ENCODE measurements around the gene KCNJ10.
A peak's percentile ranks its signal among the peaks of the same experiment; 100 is the strongest.

The KCNJ10 gene

DNA sequence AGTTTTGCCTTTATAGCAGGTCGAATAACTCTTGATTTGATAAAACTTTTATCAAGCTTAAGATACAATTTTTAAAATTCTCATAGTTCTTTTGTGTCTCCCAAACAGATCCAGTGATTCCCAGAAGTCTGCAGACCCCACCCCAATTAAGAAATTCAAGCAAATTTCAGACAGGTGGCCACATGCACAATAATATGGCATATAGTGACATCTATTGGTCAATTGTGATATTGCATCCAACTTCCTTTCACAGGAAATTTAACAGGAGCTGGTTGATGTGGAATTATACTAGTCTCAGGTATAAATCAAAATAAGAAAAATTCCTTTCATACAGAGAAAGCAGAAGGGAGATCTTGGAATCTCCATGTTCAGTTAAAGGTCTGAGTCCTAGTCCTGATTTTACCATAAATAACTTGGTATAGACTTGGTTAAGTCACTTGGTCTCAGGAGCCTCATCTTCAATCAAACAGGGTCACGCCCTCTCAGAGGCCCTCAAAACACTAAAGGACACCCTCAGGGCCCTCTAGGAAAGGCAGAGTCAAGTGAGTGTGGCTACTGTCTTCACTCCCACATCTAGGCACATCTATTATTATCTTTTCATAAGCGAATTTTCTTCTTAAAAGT, 62.3 kb downstream of the KCNJ10 start (continued):
- TF ChIP-seq BACH2 (CRISPR knock-in tag; IDR thresholded peaks at IDR 0.05; ENCODE audit: borderline replicate concordance) (no peak), ZC3H10 (CRISPR knock-in tag; IDR thresholded peaks at IDR 0.05) (no peak), ESRRG (CRISPR knock-in tag; IDR thresholded peaks at IDR 0.05) (no peak), RARB (CRISPR knock-in tag; IDR thresholded peaks at IDR 0.05) (no peak), ZNF8 (CRISPR knock-in tag; IDR thresholded peaks at IDR 0.05) (no peak)

- ATAC-seq = peak; percentile 95
Measured at GRCh38 chr1:160006312-160006940, 63.5 kb downstream of the KCNJ10 start.

GRCh38 chr1:160005070-160005469, 64.9 kb downstream of the KCNJ10 start:
- ATAC-seq = no peak
- TF ChIP-seq ZNF565 (CRISPR knock-in tag; conservative IDR thresholded peaks at IDR 0.05; ENCODE audit: low read depth) (no peak), ZFP30 (CRISPR knock-in tag; IDR thresholded peaks at IDR 0.05) (no peak), ZNF8 (CRISPR knock-in tag; IDR thresholded peaks at IDR 0.05) (no peak)

More at GRCh38 chr1:160006312-160006940, 63.5 kb downstream of the KCNJ10 start:
- TF ChIP-seq ESRRG (CRISPR knock-in tag; IDR thresholded peaks at IDR 0.05) (no peak), ZNF565 (CRISPR knock-in tag; conservative IDR thresholded peaks at IDR 0.05; ENCODE audit: low read depth) (no peak), ZNF70 (CRISPR knock-in tag; IDR thresholded peaks at IDR 0.05) (no peak), PPARA (CRISPR knock-in tag; IDR thresholded peaks at IDR 0.05; ENCODE audit: borderline replicate concordance) (no peak), ARNTL (CRISPR knock-in tag; IDR thresholded peaks at IDR 0.05; ENCODE audit: borderline replicate concordance, low read depth) (no peak), BACH2 (CRISPR knock-in tag; IDR thresholded peaks at IDR 0.05; ENCODE audit: borderline replicate concordance) (no peak), OSR1 (CRISPR knock-in tag; IDR thresholded peaks at IDR 0.05) (no peak), ZNF8 (CRISPR knock-in tag; IDR thresholded peaks at IDR 0.05) (no peak), ISL1 (CRISPR knock-in tag; IDR thresholded peaks at IDR 0.05) (no peak), ZFP3 (CRISPR knock-in tag; IDR thresholded peaks at IDR 0.05) (no peak), TCF4 (CRISPR knock-in tag; IDR thresholded peaks at IDR 0.05; ENCODE audit: borderline replicate concordance) (no peak), RARB (CRISPR knock-in tag; IDR thresholded peaks at IDR 0.05) (no peak), CSDC2 (CRISPR knock-in tag; IDR thresholded peaks at IDR 0.05) (no peak)
- TF ChIP-seq, protein P1, sequence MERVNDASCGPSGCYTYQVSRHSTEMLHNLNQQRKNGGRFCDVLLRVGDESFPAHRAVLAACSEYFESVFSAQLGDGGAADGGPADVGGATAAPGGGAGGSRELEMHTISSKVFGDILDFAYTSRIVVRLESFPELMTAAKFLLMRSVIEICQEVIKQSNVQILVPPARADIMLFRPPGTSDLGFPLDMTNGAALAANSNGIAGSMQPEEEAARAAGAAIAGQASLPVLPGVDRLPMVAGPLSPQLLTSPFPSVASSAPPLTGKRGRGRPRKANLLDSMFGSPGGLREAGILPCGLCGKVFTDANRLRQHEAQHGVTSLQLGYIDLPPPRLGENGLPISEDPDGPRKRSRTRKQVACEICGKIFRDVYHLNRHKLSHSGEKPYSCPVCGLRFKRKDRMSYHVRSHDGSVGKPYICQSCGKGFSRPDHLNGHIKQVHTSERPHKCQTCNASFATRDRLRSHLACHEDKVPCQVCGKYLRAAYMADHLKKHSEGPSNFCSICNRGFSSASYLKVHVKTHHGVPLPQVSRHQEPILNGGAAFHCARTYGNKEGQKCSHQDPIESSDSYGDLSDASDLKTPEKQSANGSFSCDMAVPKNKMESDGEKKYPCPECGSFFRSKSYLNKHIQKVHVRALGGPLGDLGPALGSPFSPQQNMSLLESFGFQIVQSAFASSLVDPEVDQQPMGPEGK (CRISPR knock-in tag; IDR thresholded peaks at IDR 0.05; ENCODE audit: borderline replicate concordance) = no peak
- TF ChIP-seq, protein P2, sequence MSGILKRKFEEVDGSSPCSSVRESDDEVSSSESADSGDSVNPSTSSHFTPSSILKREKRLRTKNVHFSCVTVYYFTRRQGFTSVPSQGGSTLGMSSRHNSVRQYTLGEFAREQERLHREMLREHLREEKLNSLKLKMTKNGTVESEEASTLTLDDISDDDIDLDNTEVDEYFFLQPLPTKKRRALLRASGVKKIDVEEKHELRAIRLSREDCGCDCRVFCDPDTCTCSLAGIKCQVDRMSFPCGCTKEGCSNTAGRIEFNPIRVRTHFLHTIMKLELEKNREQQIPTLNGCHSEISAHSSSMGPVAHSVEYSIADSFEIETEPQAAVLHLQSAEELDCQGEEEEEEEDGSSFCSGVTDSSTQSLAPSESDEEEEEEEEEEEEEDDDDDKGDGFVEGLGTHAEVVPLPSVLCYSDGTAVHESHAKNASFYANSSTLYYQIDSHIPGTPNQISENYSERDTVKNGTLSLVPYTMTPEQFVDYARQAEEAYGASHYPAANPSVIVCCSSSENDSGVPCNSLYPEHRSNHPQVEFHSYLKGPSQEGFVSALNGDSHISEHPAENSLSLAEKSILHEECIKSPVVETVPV (CRISPR knock-in tag; IDR thresholded peaks at IDR 0.05) = no peak
- TF ChIP-seq, protein P3, sequence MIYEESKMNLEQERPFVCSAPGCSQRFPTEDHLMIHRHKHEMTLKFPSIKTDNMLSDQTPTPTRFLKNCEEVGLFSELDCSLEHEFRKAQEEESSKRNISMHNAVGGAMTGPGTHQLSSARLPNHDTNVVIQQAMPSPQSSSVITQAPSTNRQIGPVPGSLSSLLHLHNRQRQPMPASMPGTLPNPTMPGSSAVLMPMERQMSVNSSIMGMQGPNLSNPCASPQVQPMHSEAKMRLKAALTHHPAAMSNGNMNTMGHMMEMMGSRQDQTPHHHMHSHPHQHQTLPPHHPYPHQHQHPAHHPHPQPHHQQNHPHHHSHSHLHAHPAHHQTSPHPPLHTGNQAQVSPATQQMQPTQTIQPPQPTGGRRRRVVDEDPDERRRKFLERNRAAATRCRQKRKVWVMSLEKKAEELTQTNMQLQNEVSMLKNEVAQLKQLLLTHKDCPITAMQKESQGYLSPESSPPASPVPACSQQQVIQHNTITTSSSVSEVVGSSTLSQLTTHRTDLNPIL (CRISPR knock-in tag; IDR thresholded peaks at IDR 0.05; ENCODE audit: low read depth) = no peak

DNA sequence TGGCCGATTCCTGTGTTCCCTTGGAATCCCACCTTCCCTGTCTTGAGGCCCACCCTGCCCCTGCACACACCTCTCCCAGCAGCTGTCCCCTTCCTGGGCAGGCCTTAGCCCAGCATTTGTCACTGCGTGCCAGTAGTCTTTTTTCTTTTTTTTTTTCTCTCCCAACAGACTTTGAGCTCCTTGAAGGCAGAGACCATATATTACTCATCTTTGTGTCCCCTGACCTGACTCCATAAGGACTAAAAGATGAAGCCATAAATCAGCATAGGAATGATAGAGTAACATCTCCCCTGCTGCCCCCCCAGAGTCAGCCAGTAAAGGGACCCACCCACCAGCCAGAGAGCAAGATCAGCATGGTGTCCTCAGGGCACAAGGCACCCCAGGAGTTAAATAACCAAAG, 65.5 kb downstream of the KCNJ10 start:
- TF ChIP-seq GLIS3 (CRISPR knock-in tag; IDR thresholded peaks at IDR 0.05) (no peak), RARB (CRISPR knock-in tag; IDR thresholded peaks at IDR 0.05) (no peak), ISL1 (CRISPR knock-in tag; IDR thresholded peaks at IDR 0.05) (no peak), ZNF8 (CRISPR knock-in tag; IDR thresholded peaks at IDR 0.05) (no peak)
- TF ChIP-seq, protein P4, sequence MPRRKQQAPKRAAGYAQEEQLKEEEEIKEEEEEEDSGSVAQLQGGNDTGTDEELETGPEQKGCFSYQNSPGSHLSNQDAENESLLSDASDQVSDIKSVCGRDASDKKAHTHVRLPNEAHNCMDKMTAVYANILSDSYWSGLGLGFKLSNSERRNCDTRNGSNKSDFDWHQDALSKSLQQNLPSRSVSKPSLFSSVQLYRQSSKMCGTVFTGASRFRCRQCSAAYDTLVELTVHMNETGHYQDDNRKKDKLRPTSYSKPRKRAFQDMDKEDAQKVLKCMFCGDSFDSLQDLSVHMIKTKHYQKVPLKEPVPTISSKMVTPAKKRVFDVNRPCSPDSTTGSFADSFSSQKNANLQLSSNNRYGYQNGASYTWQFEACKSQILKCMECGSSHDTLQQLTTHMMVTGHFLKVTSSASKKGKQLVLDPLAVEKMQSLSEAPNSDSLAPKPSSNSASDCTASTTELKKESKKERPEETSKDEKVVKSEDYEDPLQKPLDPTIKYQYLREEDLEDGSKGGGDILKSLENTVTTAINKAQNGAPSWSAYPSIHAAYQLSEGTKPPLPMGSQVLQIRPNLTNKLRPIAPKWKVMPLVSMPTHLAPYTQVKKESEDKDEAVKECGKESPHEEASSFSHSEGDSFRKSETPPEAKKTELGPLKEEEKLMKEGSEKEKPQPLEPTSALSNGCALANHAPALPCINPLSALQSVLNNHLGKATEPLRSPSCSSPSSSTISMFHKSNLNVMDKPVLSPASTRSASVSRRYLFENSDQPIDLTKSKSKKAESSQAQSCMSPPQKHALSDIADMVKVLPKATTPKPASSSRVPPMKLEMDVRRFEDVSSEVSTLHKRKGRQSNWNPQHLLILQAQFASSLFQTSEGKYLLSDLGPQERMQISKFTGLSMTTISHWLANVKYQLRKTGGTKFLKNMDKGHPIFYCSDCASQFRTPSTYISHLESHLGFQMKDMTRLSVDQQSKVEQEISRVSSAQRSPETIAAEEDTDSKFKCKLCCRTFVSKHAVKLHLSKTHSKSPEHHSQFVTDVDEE (CRISPR knock-in tag; IDR thresholded peaks at IDR 0.05) = no peak
- TF ChIP-seq, protein P1 (CRISPR knock-in tag; IDR thresholded peaks at IDR 0.05; ENCODE audit: borderline replicate concordance) = no peak
- TF ChIP-seq, protein P5, sequence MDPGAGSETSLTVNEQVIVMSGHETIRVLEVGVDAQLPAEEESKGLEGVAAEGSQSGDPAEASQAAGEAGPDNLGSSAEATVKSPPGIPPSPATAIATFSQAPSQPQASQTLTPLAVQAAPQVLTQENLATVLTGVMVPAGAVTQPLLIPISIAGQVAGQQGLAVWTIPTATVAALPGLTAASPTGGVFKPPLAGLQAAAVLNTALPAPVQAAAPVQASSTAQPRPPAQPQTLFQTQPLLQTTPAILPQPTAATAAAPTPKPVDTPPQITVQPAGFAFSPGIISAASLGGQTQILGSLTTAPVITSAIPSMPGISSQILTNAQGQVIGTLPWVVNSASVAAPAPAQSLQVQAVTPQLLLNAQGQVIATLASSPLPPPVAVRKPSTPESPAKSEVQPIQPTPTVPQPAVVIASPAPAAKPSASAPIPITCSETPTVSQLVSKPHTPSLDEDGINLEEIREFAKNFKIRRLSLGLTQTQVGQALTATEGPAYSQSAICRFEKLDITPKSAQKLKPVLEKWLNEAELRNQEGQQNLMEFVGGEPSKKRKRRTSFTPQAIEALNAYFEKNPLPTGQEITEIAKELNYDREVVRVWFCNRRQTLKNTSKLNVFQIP (CRISPR knock-in tag; IDR thresholded peaks at IDR 0.05; ENCODE audit: borderline replicate concordance, low read depth) = no peak
- ATAC-seq = no peak
